ENCODE measurements around the gene AKAP13. TPM values are rescaled to one million over a fixed set of nuclear protein-coding genes. Genes with fewer than 3 reads are reported as not detected.

Gene AKAP13
- polyA plus RNA-seq, 1 donor from 2014 or later = 10.0 TPM

DNA sequence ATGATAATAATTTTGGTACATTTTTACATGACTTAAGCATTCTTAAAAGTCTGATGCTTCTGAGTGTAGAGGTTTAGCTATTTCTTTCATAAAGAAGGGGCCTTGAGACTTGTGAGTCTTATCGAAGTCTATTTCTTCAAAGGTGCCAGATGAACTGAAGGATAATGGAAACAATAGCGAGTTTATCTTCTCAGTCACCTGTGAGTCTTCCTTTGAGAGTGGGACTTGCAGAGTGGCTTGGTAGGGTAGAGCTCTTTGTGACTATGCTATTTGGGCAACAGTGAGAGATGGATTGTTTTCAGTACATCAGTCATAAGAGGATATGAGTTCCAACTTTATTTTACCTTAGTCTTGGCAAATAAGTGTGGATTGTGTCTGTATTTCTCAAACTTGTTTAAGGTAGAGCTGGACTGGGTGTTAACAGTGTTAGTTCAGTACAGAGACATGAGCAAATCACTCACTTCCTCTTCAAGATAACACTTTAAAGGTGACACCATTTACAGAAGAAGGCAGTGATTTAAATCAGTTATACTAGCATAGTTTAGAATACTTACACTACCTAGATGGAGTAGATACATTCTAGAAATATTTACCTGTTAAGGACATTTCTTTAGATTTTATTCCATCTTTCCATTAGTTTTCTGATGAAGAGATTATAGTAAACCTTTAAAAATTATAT, 3.2 kb downstream of the AKAP13 start:
- Histone ChIP-seq H3K4me2 (ENCODE audit: low read length) (no peak overlapping the region), H4K20me1 (ENCODE audit: insufficient read depth) (no peaks in the 10 kb centered on the region)

DNA sequence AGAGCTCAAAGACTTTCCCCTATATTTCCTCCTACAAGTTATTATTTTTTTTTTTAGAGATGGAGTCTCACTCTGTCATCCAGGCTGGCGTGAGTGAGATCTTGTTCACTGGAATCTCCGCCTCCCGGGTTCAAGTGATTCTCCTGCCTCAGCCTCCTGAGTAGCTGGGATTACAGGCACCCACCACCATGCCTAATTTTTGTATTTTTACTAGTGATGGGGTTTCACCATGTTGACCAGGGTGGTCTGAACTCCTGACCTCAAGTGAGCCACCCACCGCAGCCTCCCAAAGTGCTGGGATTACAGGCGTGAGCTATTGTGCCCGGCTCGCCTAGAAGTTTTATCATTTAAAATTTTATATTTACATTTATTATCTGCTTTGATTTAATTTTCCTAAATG, 5.9 kb downstream of the AKAP13 start:
- Histone ChIP-seq H3K36me3 (ENCODE audit: insufficient read depth, low read length) (no peaks in the 10 kb centered on the region), H4K20me1 (ENCODE audit: insufficient read depth) (no peaks in the 10 kb centered on the region), H3K4me3 (ENCODE audit: low read length) (no peak overlapping the region), H2AFZ (ENCODE audit: low read depth, low read length) (no peak overlapping the region), H3K9ac (ENCODE audit: low read length) (no peak overlapping the region), H3K79me2 (replicated peaks; ENCODE audit: insufficient read depth, low read length) (peaks cover 53% of the 10 kb centered on the region), H3K27me3 (ENCODE audit: insufficient read depth, low read depth, low read length) (no peaks in the 10 kb centered on the region), H3K9me2 (ENCODE audit: insufficient read depth, low read length) (no peaks in the 10 kb centered on the region), H3K9me3 (ENCODE audit: low read length) (no peaks in the 10 kb centered on the region), H3K4me2 (ENCODE audit: low read length) (no peak overlapping the region), H3K27ac (ENCODE audit: low read length) (no peak overlapping the region), H3F3A (ENCODE audit: insufficient read depth, low read length, poor library complexity, severe bottlenecking) (no peaks in the 10 kb centered on the region)
- TF ChIP-seq, protein P1, sequence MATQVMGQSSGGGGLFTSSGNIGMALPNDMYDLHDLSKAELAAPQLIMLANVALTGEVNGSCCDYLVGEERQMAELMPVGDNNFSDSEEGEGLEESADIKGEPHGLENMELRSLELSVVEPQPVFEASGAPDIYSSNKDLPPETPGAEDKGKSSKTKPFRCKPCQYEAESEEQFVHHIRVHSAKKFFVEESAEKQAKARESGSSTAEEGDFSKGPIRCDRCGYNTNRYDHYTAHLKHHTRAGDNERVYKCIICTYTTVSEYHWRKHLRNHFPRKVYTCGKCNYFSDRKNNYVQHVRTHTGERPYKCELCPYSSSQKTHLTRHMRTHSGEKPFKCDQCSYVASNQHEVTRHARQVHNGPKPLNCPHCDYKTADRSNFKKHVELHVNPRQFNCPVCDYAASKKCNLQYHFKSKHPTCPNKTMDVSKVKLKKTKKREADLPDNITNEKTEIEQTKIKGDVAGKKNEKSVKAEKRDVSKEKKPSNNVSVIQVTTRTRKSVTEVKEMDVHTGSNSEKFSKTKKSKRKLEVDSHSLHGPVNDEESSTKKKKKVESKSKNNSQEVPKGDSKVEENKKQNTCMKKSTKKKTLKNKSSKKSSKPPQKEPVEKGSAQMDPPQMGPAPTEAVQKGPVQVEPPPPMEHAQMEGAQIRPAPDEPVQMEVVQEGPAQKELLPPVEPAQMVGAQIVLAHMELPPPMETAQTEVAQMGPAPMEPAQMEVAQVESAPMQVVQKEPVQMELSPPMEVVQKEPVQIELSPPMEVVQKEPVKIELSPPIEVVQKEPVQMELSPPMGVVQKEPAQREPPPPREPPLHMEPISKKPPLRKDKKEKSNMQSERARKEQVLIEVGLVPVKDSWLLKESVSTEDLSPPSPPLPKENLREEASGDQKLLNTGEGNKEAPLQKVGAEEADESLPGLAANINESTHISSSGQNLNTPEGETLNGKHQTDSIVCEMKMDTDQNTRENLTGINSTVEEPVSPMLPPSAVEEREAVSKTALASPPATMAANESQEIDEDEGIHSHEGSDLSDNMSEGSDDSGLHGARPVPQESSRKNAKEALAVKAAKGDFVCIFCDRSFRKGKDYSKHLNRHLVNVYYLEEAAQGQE (IDR thresholded peaks at IDR 0.05; ENCODE audit: borderline replicate concordance) = no peak
- TF ChIP-seq RAD21 (conservative IDR thresholded peaks at IDR 0.05) (no peak), SMC3 (conservative IDR thresholded peaks at IDR 0.05; ENCODE audit: poor library complexity) (no peak), MXI1 (conservative IDR thresholded peaks at IDR 0.05; ENCODE audit: poor library complexity, severe bottlenecking) (no peak), EP300 (conservative IDR thresholded peaks at IDR 0.05; ENCODE audit: poor library complexity, severe bottlenecking) (no peak), EZH2 (IDR thresholded peaks at IDR 0.05; ENCODE audit: borderline replicate concordance, insufficient read depth, low read length, poor library complexity, severe bottlenecking) (no peak), POLR2AphosphoS5 (IDR thresholded peaks at IDR 0.05) (no peak), TAF1 (IDR thresholded peaks at IDR 0.05; ENCODE audit: low read depth) (no peak)
- TF ChIP-seq, protein P2, sequence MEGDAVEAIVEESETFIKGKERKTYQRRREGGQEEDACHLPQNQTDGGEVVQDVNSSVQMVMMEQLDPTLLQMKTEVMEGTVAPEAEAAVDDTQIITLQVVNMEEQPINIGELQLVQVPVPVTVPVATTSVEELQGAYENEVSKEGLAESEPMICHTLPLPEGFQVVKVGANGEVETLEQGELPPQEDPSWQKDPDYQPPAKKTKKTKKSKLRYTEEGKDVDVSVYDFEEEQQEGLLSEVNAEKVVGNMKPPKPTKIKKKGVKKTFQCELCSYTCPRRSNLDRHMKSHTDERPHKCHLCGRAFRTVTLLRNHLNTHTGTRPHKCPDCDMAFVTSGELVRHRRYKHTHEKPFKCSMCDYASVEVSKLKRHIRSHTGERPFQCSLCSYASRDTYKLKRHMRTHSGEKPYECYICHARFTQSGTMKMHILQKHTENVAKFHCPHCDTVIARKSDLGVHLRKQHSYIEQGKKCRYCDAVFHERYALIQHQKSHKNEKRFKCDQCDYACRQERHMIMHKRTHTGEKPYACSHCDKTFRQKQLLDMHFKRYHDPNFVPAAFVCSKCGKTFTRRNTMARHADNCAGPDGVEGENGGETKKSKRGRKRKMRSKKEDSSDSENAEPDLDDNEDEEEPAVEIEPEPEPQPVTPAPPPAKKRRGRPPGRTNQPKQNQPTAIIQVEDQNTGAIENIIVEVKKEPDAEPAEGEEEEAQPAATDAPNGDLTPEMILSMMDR (IDR thresholded peaks at IDR 0.05; ENCODE audit: poor library complexity, severe bottlenecking) = no peak

More for the DNA sequence above, 3.2 kb downstream of the AKAP13 start:
- Histone ChIP-seq H3K9ac (ENCODE audit: low read length) (no peak overlapping the region), H3K27me3 (ENCODE audit: insufficient read depth, low read depth, low read length) (no peaks in the 10 kb centered on the region), H3F3A (ENCODE audit: insufficient read depth, low read length, poor library complexity, severe bottlenecking) (no peaks in the 10 kb centered on the region), H3K9me3 (ENCODE audit: low read length) (no peaks in the 10 kb centered on the region), H2AFZ (ENCODE audit: low read depth, low read length) (no peak overlapping the region), H3K4me3 (ENCODE audit: low read length) (no peak overlapping the region), H3K9me2 (ENCODE audit: insufficient read depth, low read length) (no peaks in the 10 kb centered on the region), H3K27ac (ENCODE audit: low read length) (no peak overlapping the region), H3K79me2 (replicated peaks; ENCODE audit: insufficient read depth, low read length) (peaks cover 48% of the 10 kb centered on the region), H3K36me3 (ENCODE audit: insufficient read depth, low read length) (no peaks in the 10 kb centered on the region)
- TF ChIP-seq SMC3 (conservative IDR thresholded peaks at IDR 0.05; ENCODE audit: poor library complexity) (no peak), POLR2AphosphoS5 (IDR thresholded peaks at IDR 0.05) (no peak), EZH2 (IDR thresholded peaks at IDR 0.05; ENCODE audit: borderline replicate concordance, insufficient read depth, low read length, poor library complexity, severe bottlenecking) (no peak), TAF1 (IDR thresholded peaks at IDR 0.05; ENCODE audit: low read depth) (no peak), MXI1 (conservative IDR thresholded peaks at IDR 0.05; ENCODE audit: poor library complexity, severe bottlenecking) (no peak), EP300 (conservative IDR thresholded peaks at IDR 0.05; ENCODE audit: poor library complexity, severe bottlenecking) (no peak), RAD21 (conservative IDR thresholded peaks at IDR 0.05) (no peak)
- TF ChIP-seq, protein P2 (IDR thresholded peaks at IDR 0.05; ENCODE audit: poor library complexity, severe bottlenecking) = no peak
- TF ChIP-seq, protein P1 (IDR thresholded peaks at IDR 0.05; ENCODE audit: borderline replicate concordance) = no peak

Data from neural cell (in vitro differentiated cells).